CD14-positive monocyte (primary cell): ENCODE measurements around the gene PCGF3. TPM values are rescaled to one million over a fixed set of nuclear protein-coding genes. Genes with fewer than 3 reads are reported as not detected.

ENCODE experiments used
- DNase-seq, 3 donors: peaks; one replicate each; pipeline ENCODE4 v3.0.0-alpha.2; 2011 to 2022
- H2AFZ ChIP-seq: 2 replicates; pipeline ENCODE4 v1.6.0; 2012; ENCODE audit warnings: mild to moderate bottlenecking, low read depth, low read length, inconsistent platforms; ENCODE audit not compliant: insufficient read depth, poor library complexity, severe bottlenecking
- H3K27ac ChIP-seq, 2 donors: 1 replicate in 1 of 2; 2 replicates in 1 of 2; pipeline ENCODE4 v1.5.1; 2012 to 2013; ENCODE audit warnings: low read length in 2 of 2, control low read depth in 1 of 2, inconsistent platforms in 1 of 2, low read depth in 1 of 2, mild to moderate bottlenecking in 1 of 2
- H3K27me3 ChIP-seq, 2 donors: one replicate each; pipeline versions ENCODE4 v1.6.0 to v1.6.1; 2011 to 2013; ENCODE audit warnings: low read length in 2 of 2; ENCODE audit not compliant: control insufficient read depth in 2 of 2, insufficient read depth in 2 of 2
- H3K36me3 ChIP-seq, 2 donors: replicated peaks in 1 of 2; 1 replicate in 1 of 2; 2 replicates in 1 of 2; pipeline versions ENCODE4 v1.5.1 to v1.6.1; 2012 to 2013; ENCODE audit warnings: low read length in 2 of 2, control low read depth in 1 of 2, inconsistent platforms in 1 of 2, mild to moderate bottlenecking in 1 of 2; ENCODE audit not compliant: insufficient read depth in 2 of 2, control insufficient read depth in 1 of 2
- H3K4me1 ChIP-seq, 2 donors: 1 replicate in 1 of 2; 2 replicates in 1 of 2; pipeline versions ENCODE4 v1.5.1 to v1.6.1; 2012 to 2013; ENCODE audit warnings: low read length in 2 of 2, control low read depth in 1 of 2, inconsistent platforms in 1 of 2, mild to moderate bottlenecking in 1 of 2, moderate library complexity in 1 of 2; ENCODE audit not compliant: insufficient read depth in 2 of 2, control insufficient read depth in 1 of 2
- H3K4me2 ChIP-seq: replicated peaks from 2 replicates; pipeline ENCODE3; 2012; ENCODE audit warnings: low read length, moderate library complexity, mild to moderate bottlenecking; ENCODE audit not compliant: poor library complexity, severe bottlenecking; ENCODE audit errors: extremely low read depth
- H3K4me3 ChIP-seq, 3 experiments: fragments of 200-600 bp in 1 of 3; sonication (generic) in 1 of 3; replicated peaks in 1 of 3; 1 replicate in 2 of 3; 2 replicates in 1 of 3; pipeline ENCODE4 v1.5.1; 2011 to 2013; ENCODE audit warnings: low read length in 3 of 3, mild to moderate bottlenecking in 3 of 3, control low read depth in 2 of 3, low read depth in 2 of 3, inconsistent platforms in 1 of 3, moderate library complexity in 1 of 3
- H3K79me2 ChIP-seq: 2 replicates; pipeline ENCODE4 v1.6.0; 2012; ENCODE audit warnings: mild to moderate bottlenecking, control low read depth, inconsistent platforms, low read length, moderate library complexity; ENCODE audit not compliant: insufficient read depth
- H3K9ac ChIP-seq: 2 replicates; pipeline ENCODE4 v1.6.0; 2017; ENCODE audit warnings: low read length, mild to moderate bottlenecking; ENCODE audit not compliant: insufficient read depth, poor library complexity, severe bottlenecking
- H3K9me3 ChIP-seq, 2 donors: replicated peaks in 1 of 2; 1 replicate in 1 of 2; 2 replicates in 1 of 2; pipeline versions ENCODE4 v1.5.1 to v1.6.1; 2012 to 2013; ENCODE audit warnings: low read length in 2 of 2, control low read depth in 1 of 2; ENCODE audit not compliant: control insufficient read depth in 1 of 2, insufficient read depth in 1 of 2
- H4K20me1 ChIP-seq: 2 replicates; pipeline ENCODE4 v1.6.0; 2012; ENCODE audit warnings: mild to moderate bottlenecking, low read length, control low read depth, moderate library complexity; ENCODE audit not compliant: insufficient read depth
- H3K27ac Mint-ChIP-seq, 7 donors: one replicate each; pipeline ENCODE4 v1.8.0; 2020; ENCODE audit warnings: mild to moderate bottlenecking in 7 of 7, mixed read lengths in 7 of 7, moderate library complexity in 6 of 7, inconsistent platforms in 2 of 7
- H3K27me3 Mint-ChIP-seq, 3 donors: one replicate each; pipeline ENCODE4 v1.8.0; 2021 to 2022; ENCODE audit warnings: low read depth in 3 of 3, mild to moderate bottlenecking in 3 of 3, mixed read lengths in 3 of 3, moderate library complexity in 3 of 3, inconsistent platforms in 1 of 3
- H3K36me3 Mint-ChIP-seq, 2 donors: one replicate each; pipeline ENCODE4 v1.8.0; 2020; ENCODE audit warnings: mixed read lengths in 2 of 2, inconsistent platforms in 1 of 2, mild to moderate bottlenecking in 1 of 2
- H3K4me1 Mint-ChIP-seq: one replicate; pipeline ENCODE4 v1.8.0; 2020; ENCODE audit warnings: mild to moderate bottlenecking, mixed read lengths
- H3K4me3 Mint-ChIP-seq, 2 donors: one replicate each; pipeline ENCODE4 v1.8.0; 2020; ENCODE audit warnings: mild to moderate bottlenecking in 2 of 2, mixed read lengths in 2 of 2, moderate library complexity in 1 of 2
- H3K9me3 Mint-ChIP-seq, 7 donors: one replicate each; pipeline ENCODE4 v1.8.0; 2020 to 2022; ENCODE audit warnings: mixed read lengths in 7 of 7, mild to moderate bottlenecking in 6 of 7, moderate library complexity in 6 of 7, inconsistent platforms in 2 of 7
- CTCF ChIP-seq: fragments of 200-600 bp; IDR thresholded peaks from one replicate; pipeline ENCODE4 v1.8.0; 2022; ENCODE audit warnings: antibody characterized with exemption, mild to moderate bottlenecking
- WGBS: methylation state at CpG from one replicate; pipeline ENCODE4 v1.1.5; 2013; ENCODE audit warnings: missing lambda C conversion rate; ENCODE audit not compliant: insufficient coverage; 5-methylcytosine and 5-hydroxymethylcytosine counted together
- intact Hi-C, 2 donors: fragments of 100-400 bp; cut with micrococcal nuclease; formaldehyde crosslinking; loops; one replicate each; pipeline versions ENCODE4 v1.15.0 to v1.15.1; 2023
- polyA plus RNA-seq, 3 donors: library from polyadenylated mRNA; depleted of rRNA in 1 of 3; unstranded in 2 of 3; stranded (reverse) in 1 of 3; fragments of 300-500 nt in 2 of 3; fragments of >200 nt in 1 of 3; fragmentation: Illumina TruSeq in 2 of 3; gene quantifications; 1 replicate in 2 of 3; 2 replicates in 1 of 3; pipeline ENCODE4 v1.2.3, GENCODE V29; 2012 to 2021

PCGF3 gene
- polyA plus RNA-seq, 3 donors = 7.0 to 163 (median 8.3) TPM

GRCh38 chr4:801436-802124 lies 95.9 kb downstream of the PCGF3 start:
- WGBS = 94% methylated on average over 9 of the region's 13 CpGs
- Histone ChIP-seq H3K9me3 (peaks cover 8% of the 10 kb centered on the region in 2 donors), H3K79me2 (no peaks in the 10 kb centered on the region), H3K27me3 (peaks cover 4 to 18% of the 10 kb centered on the region in 2 donors), H2AFZ (no peak overlapping the region), H3K4me2 (no peak overlapping the region), H3K27ac (no peak overlapping the region), H3K9ac (no peak overlapping the region), H4K20me1 (no peaks in the 10 kb centered on the region), H3K36me3 (no peaks in the 10 kb centered on the region), H3K4me1 (no peaks in the 10 kb centered on the region), H3K4me3 (no peak overlapping the region)
- no peak for DNase-seq
- intact Hi-C loops = no loop called here
- TF ChIP-seq CTCF = no peak
- no peak overlapping the region for H3K4me3 Mint-ChIP-seq
- H3K9me3 Mint-ChIP-seq = peaks cover 4 to 26% (median 16%) of the 10 kb centered on the region in 7 donors
- no peaks in the 10 kb centered on the region for H3K36me3 Mint-ChIP-seq
- no peaks in the 10 kb centered on the region for H3K4me1 Mint-ChIP-seq
- H3K27ac Mint-ChIP-seq = no peak overlapping the region
- peaks cover 26 to 65% (median 40%) of the 10 kb centered on the region in 3 donors for H3K27me3 Mint-ChIP-seq

- Histone ChIP-seq H3K79me2 (no peaks in the 10 kb centered on the region), H2AFZ (no peak overlapping the region), H3K27me3 (peaks cover 0 to 11% of the 10 kb centered on the region in 2 donors), H3K4me2 (no peak overlapping the region), H3K4me1 (no peaks in the 10 kb centered on the region), H4K20me1 (no peaks in the 10 kb centered on the region), H3K4me3 (no peak overlapping the region), H3K9ac (no peak overlapping the region), H3K36me3 (no peaks in the 10 kb centered on the region), H3K27ac (no peak overlapping the region), H3K9me3 (peaks cover 8% of the 10 kb centered on the region in 2 donors)
- no peak overlapping the region for H3K4me3 Mint-ChIP-seq
- intact Hi-C loops = no loop called here
- H3K27ac Mint-ChIP-seq = no peak overlapping the region
- TF ChIP-seq CTCF = no peak
- H3K9me3 Mint-ChIP-seq = peaks cover 6 to 26% (median 16%) of the 10 kb centered on the region in 7 donors
- no peaks in the 10 kb centered on the region for H3K4me1 Mint-ChIP-seq
- H3K36me3 Mint-ChIP-seq = no peaks in the 10 kb centered on the region
- peaks cover 11 to 54% (median 24%) of the 10 kb centered on the region in 3 donors for H3K27me3 Mint-ChIP-seq
- WGBS = 98% methylated on average over 5 of the region's 13 CpGs
- DNase-seq = no peak
These were observed 98.3 kb downstream of the PCGF3 start for GRCh38 chr4:803884-804283.
